IPS-18a (cell line): ENCODE measurements around the gene PTPN14.

ENCODE experiments used
- H3K27ac ChIP-seq: one replicate; pipeline ENCODE4 v1.5.1; 2013; ENCODE audit warnings: low read length
- H3K27me3 ChIP-seq: one replicate; pipeline ENCODE4 v1.6.1; 2013; ENCODE audit warnings: mild to moderate bottlenecking, low read length; ENCODE audit not compliant: control insufficient read depth, insufficient read depth
- H3K36me3 ChIP-seq: one replicate; pipeline ENCODE4 v1.6.1; 2013; ENCODE audit warnings: low read depth, low read length; ENCODE audit not compliant: control insufficient read depth
- H3K4me1 ChIP-seq: one replicate; pipeline ENCODE4 v1.6.1; 2013; ENCODE audit warnings: low read depth, low read length; ENCODE audit not compliant: control insufficient read depth
- H3K4me3 ChIP-seq: one replicate; pipeline ENCODE4 v1.5.1; 2013; ENCODE audit warnings: low read length
- H3K9ac ChIP-seq: one replicate; pipeline ENCODE4 v1.6.1; 2013; ENCODE audit warnings: mild to moderate bottlenecking, low read length, moderate library complexity
- H3K9me3 ChIP-seq: one replicate; pipeline ENCODE4 v1.6.1; 2013; ENCODE audit warnings: low read depth, low read length; ENCODE audit not compliant: control insufficient read depth

The PTPN14 gene

GRCh38 chr1:214301526-214301925, 249.9 kb downstream of the PTPN14 start:
- no peak overlapping the region for H3K9ac ChIP-seq
- H3K4me1 ChIP-seq: peaks cover 16% of the 10 kb centered on the region
- no peak overlapping the region for H3K27ac ChIP-seq
- no peak overlapping the region for H3K4me3 ChIP-seq
- peaks cover 2% of the 10 kb centered on the region for H3K27me3 ChIP-seq
- no peaks in the 10 kb centered on the region for H3K9me3 ChIP-seq
- no peaks in the 10 kb centered on the region for H3K36me3 ChIP-seq

DNA sequence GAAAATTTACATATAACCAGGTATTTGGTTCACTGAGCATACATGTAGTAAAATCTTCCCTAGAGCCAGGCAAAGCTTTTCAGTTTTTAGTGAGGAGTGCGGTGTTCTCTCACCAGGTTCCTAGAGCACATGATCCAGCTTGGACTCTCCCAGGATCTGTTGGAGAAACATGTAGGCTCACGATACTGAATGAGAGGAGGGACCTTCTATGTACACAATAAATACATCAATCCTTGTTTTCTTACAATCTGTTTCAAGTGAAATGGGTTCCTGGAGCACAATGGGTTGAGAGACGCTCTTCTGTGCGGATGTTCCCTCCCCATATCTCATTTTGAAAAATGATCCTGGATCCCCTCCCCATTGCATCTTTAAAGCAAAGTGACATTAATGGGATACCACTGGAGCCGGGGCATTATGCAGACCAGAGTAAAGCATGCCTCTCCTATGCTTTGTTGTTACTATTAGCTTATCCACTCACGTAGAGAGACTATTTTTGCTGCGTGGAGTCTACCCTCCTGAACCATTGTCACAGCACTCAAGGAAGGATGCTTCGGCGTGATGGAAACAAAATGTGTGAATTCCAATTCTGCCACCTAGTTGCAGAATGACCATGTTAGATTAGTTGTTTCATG, 251.1 kb downstream of the PTPN14 start:
- Histone ChIP-seq H3K36me3 (no peaks in the 10 kb centered on the region), H3K27me3 (peaks cover 15% of the 10 kb centered on the region), H3K4me1 (peaks cover 27% of the 10 kb centered on the region), H3K9me3 (no peaks in the 10 kb centered on the region), H3K27ac (no peak overlapping the region), H3K4me3 (no peak overlapping the region), H3K9ac (no peak overlapping the region)
